ENCODE measurements around the gene SPATA6L. TPM values are rescaled to one million over a fixed set of nuclear protein-coding genes. Genes with fewer than 3 reads are reported as not detected.
A peak's percentile ranks its signal among the peaks of the same experiment; 100 is the strongest.

SPATA6L gene
- total RNA-seq, 3 donors from 2014 or later (not counting 1 experiment from before 2014, with no cell fraction given): 2.0 to 4.7 (median 4.3) TPM

DNA sequence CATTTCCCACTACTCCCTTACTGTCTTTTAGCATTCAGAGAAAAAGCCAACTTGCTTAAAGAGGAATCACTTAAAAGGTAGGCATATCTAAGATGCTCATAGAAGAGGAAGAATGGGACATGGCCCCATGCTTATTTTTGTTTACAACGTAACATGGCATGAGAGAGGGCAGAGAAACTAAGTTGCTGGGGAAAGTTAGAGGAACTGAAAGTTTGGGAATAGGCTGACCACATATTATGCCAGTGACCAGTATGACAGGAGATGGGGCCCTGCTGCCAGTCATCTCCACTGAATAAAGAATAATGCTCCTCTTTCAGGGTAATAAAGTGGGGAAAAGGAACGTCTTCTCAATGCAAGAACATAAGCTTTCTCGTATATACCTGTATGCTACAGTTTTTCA, 2.3 kb downstream of the SPATA6L start:
- peaks cover 4% of the 10 kb centered on the region for H3K27me3 ChIP-seq (ENCODE audit: control insufficient read depth, insufficient read depth, low read length)
- H3K4me3 ChIP-seq (ENCODE audit: low read length): no peak overlapping the region
- WGBS (ENCODE audit: insufficient coverage): 89% methylated on average over 2 of the region's 3 CpGs
- no peaks in the 10 kb centered on the region for H3K36me3 ChIP-seq (ENCODE audit: control insufficient read depth, insufficient read depth, low read length)
- Mint-ChIP-seq H3K27ac (peak overlapping the region; percentile 88 to 91), H3K36me3 (no peaks in the 10 kb centered on the region), H3K4me3 (peak overlapping the region; percentile 98), H3K27me3 (ENCODE audit: low read depth in 2 of 2) (peaks cover 6 to 11% of the 10 kb centered on the region in 2 donors), H3K4me1 (peaks cover 54 to 60% of the 10 kb centered on the region in 2 donors), H3K9me3 (no peaks in the 10 kb centered on the region)
- no peaks in the 10 kb centered on the region for H3K9me3 ChIP-seq (ENCODE audit: control insufficient read depth, insufficient read depth, low read length)
- H3K27ac ChIP-seq (ENCODE audit: low read length): no peak overlapping the region
- no peak for ATAC-seq
- DNase-seq: no peak
- peaks cover 22% of the 10 kb centered on the region for H3K4me1 ChIP-seq (ENCODE audit: control insufficient read depth, insufficient read depth, low read length)
- TF ChIP-seq, protein P1, sequence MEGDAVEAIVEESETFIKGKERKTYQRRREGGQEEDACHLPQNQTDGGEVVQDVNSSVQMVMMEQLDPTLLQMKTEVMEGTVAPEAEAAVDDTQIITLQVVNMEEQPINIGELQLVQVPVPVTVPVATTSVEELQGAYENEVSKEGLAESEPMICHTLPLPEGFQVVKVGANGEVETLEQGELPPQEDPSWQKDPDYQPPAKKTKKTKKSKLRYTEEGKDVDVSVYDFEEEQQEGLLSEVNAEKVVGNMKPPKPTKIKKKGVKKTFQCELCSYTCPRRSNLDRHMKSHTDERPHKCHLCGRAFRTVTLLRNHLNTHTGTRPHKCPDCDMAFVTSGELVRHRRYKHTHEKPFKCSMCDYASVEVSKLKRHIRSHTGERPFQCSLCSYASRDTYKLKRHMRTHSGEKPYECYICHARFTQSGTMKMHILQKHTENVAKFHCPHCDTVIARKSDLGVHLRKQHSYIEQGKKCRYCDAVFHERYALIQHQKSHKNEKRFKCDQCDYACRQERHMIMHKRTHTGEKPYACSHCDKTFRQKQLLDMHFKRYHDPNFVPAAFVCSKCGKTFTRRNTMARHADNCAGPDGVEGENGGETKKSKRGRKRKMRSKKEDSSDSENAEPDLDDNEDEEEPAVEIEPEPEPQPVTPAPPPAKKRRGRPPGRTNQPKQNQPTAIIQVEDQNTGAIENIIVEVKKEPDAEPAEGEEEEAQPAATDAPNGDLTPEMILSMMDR (IDR thresholded peaks at IDR 0.05): no peak
- intact Hi-C loops (cut with micrococcal nuclease): loop anchor here (10.0 kb wide), 1 partner anchor 321 kb away; the partner anchor contains the start of gene JAK2

DNA sequence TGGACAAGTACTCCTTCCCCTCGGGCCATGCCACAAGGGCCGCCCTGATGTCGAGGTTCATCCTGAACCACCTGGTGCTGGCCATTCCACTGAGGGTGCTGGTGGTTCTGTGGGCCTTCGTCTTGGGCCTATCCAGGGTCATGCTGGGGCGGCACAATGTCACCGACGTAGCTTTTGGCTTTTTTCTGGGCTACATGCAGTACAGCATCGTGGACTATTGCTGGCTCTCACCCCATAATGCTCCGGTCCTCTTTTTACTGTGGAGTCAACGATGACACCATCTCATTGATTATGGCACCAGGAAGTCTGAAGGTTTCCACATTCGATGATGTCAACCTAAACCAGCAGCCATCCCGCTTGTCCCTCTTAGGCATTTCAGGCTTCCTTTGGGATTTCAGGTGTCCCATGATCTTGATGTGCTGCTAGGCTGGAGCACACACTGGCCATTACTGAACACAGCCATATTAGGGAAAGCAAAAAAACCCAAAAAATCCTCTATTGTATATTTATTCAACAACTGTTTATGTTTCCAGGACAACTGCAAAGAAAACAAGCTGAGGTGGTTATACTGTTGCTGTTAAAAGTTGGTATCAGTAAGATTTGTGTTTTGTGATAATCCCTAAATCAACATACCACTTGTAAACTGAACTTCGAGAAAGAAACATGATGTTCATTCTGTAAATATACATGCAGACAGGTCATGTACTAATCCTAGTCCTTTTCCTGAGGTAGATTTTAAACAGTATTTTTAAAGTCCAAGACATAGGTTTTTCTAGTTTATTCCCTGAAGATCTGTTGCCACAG, 3.1 kb downstream of the SPATA6L start:
- peak in 1 of 3 donors; percentile 10 for ATAC-seq
- Mint-ChIP-seq H3K4me3 (peak overlapping the region; percentile 98), H3K4me1 (peaks cover 54 to 60% of the 10 kb centered on the region in 2 donors), H3K36me3 (no peaks in the 10 kb centered on the region), H3K27ac (peak overlapping the region; percentile 88 to 91), H3K27me3 (ENCODE audit: low read depth in 2 of 2) (peaks cover 0 to 7% of the 10 kb centered on the region in 2 donors), H3K9me3 (no peaks in the 10 kb centered on the region)
- peak in 1 of 2 donors; percentile 61 for DNase-seq
- Histone ChIP-seq H3K4me1 (ENCODE audit: control insufficient read depth, insufficient read depth, low read length) (peaks cover 22% of the 10 kb centered on the region), H3K36me3 (ENCODE audit: control insufficient read depth, insufficient read depth, low read length) (no peaks in the 10 kb centered on the region), H3K27ac (ENCODE audit: low read length) (no peak overlapping the region), H3K9me3 (ENCODE audit: control insufficient read depth, insufficient read depth, low read length) (no peaks in the 10 kb centered on the region), H3K4me3 (ENCODE audit: low read length) (peak overlapping the region; percentile 57), H3K27me3 (ENCODE audit: control insufficient read depth, insufficient read depth, low read length) (no peaks in the 10 kb centered on the region)
- WGBS (ENCODE audit: insufficient coverage): 73% methylated on average over 12 of the region's 13 CpGs
- intact Hi-C loops (cut with micrococcal nuclease): loop anchor here (1.0 to 10.0 kb wide), 2 partner anchors 16 to 322 kb away; partner anchors contain the start of genes CDC37L1 and JAK2
- TF ChIP-seq, protein P1 (IDR thresholded peaks at IDR 0.05): no peak

DNA sequence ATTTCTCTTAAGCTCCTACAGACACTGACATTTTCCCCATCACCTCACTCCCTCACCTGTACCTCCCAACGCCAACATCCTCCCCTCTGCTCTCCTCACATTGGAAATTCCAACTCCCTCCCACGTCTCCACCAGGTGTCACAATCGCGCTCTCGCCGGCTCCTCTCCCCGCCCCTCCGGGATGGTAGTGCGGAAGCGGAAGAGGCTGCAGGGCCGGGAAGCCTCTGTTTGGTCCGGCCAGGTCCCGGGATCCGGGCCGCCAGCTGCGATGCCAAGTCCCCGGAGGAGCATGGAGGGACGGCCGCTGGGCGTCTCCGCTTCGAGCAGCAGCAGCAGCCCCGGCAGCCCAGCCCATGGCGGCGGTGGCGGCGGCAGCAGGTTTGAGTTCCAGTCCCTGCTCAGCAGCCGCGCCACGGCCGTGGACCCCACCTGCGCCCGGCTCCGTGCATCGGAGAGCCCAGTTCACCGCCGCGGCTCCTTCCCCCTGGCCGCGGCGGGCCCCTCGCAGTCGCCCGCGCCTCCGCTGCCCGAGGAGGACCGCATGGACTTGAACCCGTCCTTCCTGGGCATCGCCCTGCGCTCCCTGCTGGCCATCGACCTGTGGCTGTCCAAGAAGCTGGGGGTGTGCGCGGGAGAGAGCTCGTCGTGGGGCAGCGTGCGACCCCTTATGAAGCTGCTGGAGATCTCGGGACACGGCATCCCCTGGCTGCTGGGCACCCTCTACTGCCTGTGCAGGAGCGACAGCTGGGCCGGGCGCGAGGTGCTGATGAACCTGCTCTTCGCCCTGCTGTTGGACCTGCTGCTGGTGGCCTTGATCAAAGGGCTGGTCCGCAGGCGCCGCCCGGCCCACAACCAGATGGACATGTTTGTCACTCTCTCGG, 3.9 kb downstream of the SPATA6L start, which contains the start of gene PLPP6:
Gene PLPP6, plus strand, starts transcription at position 187 of the 881 bp plus-strand sequence. Its CDS starts 82 bp downstream, at position 269.
- H3K27me3 Mint-ChIP-seq (ENCODE audit: low read depth in 2 of 2): peaks cover 0 to 5% of the 10 kb centered on the region in 2 donors
- DNase-seq (peak; percentile 66 to 92), ATAC-seq (peak; percentile 78 to 89 (median 87))
- no peaks in the 10 kb centered on the region for H3K9me3 ChIP-seq (ENCODE audit: control insufficient read depth, insufficient read depth, low read length)
- TF ChIP-seq, protein P1 (IDR thresholded peaks at IDR 0.05): peak; percentile 53
- H3K27me3 ChIP-seq (ENCODE audit: control insufficient read depth, insufficient read depth, low read length): no peaks in the 10 kb centered on the region
- peaks cover 54 to 60% of the 10 kb centered on the region in 2 donors for H3K4me1 Mint-ChIP-seq
- H3K36me3 ChIP-seq (ENCODE audit: control insufficient read depth, insufficient read depth, low read length): no peaks in the 10 kb centered on the region
- peak within 1 kb of the TSS; percentile 88 to 91 for H3K27ac Mint-ChIP-seq
- H3K36me3 Mint-ChIP-seq: no peaks in the 10 kb centered on the region
- peak within 1 kb of the TSS; percentile 98 for H3K4me3 Mint-ChIP-seq
- WGBS (ENCODE audit: insufficient coverage): 3% methylated on average over 70 of the region's 70 CpGs
- intact Hi-C loops (cut with micrococcal nuclease): loop anchor here (1.0 to 10.0 kb wide), 2 partner anchors 17 to 322 kb away; partner anchors contain the start of genes CDC37L1 and JAK2
- no peaks in the 10 kb centered on the region for H3K9me3 Mint-ChIP-seq
- peaks cover 22% of the 10 kb centered on the region for H3K4me1 ChIP-seq (ENCODE audit: control insufficient read depth, insufficient read depth, low read length)
- peak within 1 kb of the TSS; percentile 57 for H3K4me3 ChIP-seq (ENCODE audit: low read length)
- peak within 1 kb of the TSS; percentile 80 for H3K27ac ChIP-seq (ENCODE audit: low read length)
